SK-N-SH (cell line): ENCODE measurements around the gene ADAMTS16.

Experiments
- CTCF ChIP-seq: fragments of 200-600 bp; sonication (generic); IDR thresholded peaks from 2 replicates; pipeline ENCODE4 v1.6.1; 2017; ENCODE audit warnings: antibody characterized with exemption, mild to moderate bottlenecking, moderate library complexity
- FOSL2 ChIP-seq: IDR thresholded peaks from 2 replicates; pipeline ENCODE4 v1.4.0; 2012; ENCODE audit warnings: low read depth, mild to moderate bottlenecking, moderate library complexity, borderline replicate concordance
- FOXJ3 ChIP-seq: sonication (generic); formaldehyde crosslinking; IDR thresholded peaks from 2 replicates; pipeline ENCODE4 v1.5.1; 2020; ENCODE audit warnings: mild to moderate bottlenecking, missing genetic modification reagents
- GATA2 ChIP-seq: sonication (generic); formaldehyde crosslinking; IDR thresholded peaks from 2 replicates; pipeline ENCODE4 v1.5.0; 2020; ENCODE audit warnings: mild to moderate bottlenecking, missing genetic modification reagents
- IRF3 ChIP-seq: fragments of 150-350 bp; IDR thresholded peaks from 2 replicates; pipeline ENCODE4 v1.6.1; 2016; ENCODE audit warnings: mild to moderate bottlenecking, low read depth, low read length

- TF ChIP-seq GATA2 (no peak), FOSL2 (no peak), IRF3 (no peak), CTCF (no peak), FOXJ3 (CRISPR knock-in tag) (no peak)
Measured at GRCh38 chr5:5314626-5315025, 174.5 kb downstream of the ADAMTS16 start.
